HG03060 (cell line): ENCODE data around the gene STK4.

Experiments used
- ATAC-seq: cut with Tn5 transposase; IDR thresholded peaks from one replicate; pipeline ENCODE4 v1.9.1; 2021; ENCODE audit warnings: low read depth, moderate number of reproducible peaks; ENCODE audit not compliant: unreplicated experiment

The STK4 gene

DNA sequence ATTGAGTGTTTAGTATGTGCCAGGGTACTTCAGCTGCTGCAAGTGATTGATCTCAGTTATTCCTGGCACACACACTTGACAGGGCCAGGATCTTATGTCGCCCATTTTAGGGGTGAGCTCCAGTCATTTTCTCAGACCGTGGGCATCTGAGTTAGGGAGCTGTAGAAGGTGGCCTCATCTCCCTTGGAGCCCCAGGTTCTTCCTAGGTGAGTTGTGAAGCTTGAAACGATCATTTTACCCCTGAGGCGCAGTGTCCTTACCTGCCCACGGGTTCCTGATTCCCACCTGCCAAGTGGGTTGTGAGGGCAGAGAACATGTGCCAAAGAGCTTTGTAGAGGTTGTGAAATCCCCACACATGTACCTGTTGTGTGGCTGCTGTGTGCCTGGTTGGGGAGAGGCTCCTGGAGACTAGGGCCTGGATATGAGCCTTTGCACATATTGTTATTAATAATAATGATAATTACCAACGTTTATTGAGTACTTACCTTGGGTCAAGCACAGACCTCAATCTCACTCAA, 135.1 kb downstream of the STK4 start:
- ATAC-seq, result no peak

- no peak for ATAC-seq
These were observed 136.8 kb downstream of the STK4 start for GRCh38 chr20:45103072-45103471.

GRCh38 chr20:45104786-45105185, 138.5 kb downstream of the STK4 start:
- no peak for ATAC-seq

DNA sequence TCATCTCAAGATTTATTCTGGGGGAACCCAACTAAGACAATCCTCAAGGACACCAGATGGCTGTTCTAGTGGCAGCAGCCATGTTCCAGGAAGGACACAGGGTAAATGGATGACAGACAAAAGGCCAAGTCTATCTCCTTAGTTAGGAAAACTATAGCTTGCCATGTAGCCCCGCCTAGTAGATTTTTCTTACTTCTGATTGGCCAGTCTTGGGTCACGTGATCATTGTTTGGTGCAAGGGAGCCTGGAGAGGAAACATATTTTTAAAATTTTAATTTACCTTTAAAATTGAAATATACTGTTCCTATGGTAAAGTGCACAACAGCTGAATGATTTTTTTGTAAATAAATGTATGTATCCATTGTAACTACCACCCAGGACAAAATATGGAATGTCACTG, 139.0 kb downstream of the STK4 start:
- ATAC-seq, result no peak

DNA sequence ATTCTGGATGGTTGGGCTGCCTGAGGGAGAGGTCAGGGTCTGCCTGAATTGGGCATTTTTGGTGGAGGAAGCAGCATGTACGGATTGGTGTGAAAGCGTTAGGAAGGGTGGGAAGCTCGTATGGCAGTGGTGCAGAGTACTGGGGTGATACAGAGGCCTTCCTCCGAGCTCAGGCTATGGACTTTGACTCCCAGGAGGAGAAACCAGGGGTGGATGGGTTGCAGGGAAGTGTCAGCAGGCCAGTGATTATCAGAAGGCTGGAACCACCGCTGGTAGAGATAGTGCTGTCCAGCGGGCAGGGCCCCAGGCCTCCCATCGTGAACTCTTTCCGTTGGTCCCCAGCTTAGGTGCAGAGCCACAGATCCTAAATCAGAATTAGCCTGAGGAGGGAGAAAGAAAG, 143.3 kb downstream of the STK4 start:
- ATAC-seq, result no peak

DNA sequence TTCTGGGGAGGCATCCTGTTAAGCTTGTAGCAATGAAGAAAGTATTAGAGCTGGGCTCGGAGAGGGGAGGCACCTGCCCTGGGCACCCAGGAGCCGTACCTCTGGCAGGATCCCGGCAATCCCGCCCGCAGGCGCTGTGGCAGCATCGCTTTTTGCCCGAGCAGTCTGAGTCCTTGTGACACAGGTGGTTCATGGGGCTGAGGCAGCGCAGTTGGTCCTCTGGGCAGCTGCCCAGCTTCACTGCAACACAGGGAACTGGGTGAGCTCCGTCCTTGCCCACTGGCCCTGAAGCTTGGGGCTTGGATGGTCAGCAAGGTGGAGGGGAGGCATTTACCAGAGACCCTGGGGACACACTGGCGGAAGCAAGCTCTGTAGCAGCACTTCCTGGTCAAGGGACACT, 144.0 kb downstream of the STK4 start:
- ATAC-seq, result no peak

- no peak for ATAC-seq
These were observed 145.0 kb downstream of the STK4 start for GRCh38 chr20:45111285-45111684.

GRCh38 chr20:45111799-45112471, 145.6 kb downstream of the STK4 start:
- no peak for ATAC-seq

DNA sequence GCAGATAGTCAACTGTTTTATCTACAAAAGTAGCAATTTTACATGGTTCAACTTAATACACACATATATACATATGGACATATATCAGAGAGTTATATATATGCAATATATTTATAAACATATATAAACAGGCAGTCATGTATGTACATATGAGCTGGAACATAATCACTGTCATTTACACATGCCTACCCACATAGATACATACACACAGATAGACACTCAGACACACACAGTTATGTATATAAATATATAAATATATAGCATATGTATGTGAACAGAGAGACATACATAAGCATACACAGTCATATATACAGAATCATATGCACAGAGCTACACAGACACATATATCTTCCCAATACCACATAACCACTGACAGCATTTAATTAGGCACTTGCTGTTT, 146.4 kb downstream of the STK4 start:
- ATAC-seq, result no peak

- ATAC-seq, result no peak
These were observed 147.6 kb downstream of the STK4 start for GRCh38 chr20:45113865-45114264.

DNA sequence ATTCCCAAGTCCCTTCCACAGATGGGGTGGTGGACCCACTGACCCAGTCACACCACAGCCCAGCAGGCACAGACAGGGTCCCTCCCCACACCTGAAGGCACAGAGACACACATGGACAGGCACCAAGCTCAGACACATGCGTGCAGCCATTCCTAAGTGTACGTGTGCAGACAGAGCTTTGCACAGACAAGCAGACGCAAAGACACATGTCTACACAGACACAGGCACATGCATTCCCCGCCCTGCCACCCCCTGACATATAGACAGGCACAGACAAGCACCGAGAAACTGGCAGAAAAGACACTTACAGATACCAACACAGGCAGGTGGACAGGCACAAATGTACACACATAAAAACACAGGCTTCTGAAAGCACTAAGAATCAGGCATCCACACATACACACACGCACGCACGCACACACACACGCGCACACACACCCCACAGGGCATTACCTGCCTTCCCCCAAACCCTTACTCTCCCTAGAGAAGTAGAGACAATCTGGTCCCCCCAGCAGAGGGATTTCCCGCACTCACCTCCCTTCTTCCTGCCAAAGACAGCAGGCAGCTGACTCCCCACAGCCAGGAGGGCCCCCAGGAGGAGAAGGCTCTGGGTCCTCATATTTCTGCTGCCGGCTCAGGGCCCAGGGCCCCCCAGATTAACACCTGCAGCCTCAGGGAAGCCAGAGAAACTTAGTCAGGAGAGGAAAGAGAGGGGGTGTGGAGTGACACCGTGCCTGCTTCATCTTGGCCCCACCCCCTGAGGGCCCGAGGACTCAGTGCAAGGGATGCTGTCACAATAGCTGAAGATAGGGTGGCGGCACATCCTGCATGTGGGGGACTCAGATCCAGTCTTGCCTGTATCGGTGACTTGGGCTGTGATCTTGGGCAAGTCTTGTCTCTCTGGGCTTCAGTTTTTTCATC, 148.4 kb downstream of the STK4 start, which contains the start of gene WFDC5:
WFDC5 (minus strand) TSS at position 710 of the 921 bp plus-strand sequence; CDS start at position 619, 91 bp downstream.
- ATAC-seq, result no peak

GRCh38 chr20:45115386-45115774, 149.1 kb downstream of the STK4 start:
- ATAC-seq, result no peak

GRCh38 chr20:45115829-45116228, 149.5 kb downstream of the STK4 start:
- no peak for ATAC-seq

DNA sequence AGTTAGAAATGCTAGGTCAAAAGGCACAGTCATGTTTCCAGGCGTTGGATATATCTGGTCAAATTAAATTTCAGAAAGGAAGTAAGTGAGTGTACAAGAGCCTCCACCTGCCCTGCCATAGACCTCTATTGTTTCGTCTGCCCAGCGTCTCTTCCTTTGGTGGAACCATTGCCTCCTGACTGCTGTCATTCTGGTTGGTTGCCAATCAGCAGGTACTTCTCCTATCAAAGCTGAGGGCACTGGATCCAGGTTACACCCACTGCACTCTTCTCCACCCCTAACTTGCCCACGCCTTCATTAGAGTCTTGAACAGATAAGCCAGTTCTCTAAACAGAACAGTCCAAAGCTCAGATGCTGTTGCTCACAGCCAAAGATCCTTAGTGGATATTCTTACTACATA, 151.3 kb downstream of the STK4 start:
- ATAC-seq, result no peak

DNA sequence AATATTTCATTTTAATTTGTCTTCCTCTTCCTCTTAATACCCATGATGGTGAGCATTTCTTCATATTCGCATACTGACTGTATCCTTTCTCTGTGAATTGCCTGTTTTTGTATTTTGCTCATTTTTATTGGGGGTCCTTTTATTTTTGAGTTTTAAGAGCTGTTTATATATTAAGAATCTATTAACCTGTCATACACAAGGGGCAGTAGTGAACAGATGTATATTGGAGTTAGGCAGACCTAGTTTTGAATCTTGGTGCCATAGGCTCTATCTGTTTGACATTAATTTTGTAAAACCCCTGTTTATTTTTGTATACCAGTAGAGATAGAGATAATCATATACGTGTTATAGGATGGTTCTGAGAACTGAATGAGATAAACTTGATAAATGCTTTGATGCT, 151.7 kb downstream of the STK4 start:
- ATAC-seq, result no peak

GRCh38 chr20:45119556-45120266, 153.4 kb downstream of the STK4 start:
- no peak for ATAC-seq

DNA sequence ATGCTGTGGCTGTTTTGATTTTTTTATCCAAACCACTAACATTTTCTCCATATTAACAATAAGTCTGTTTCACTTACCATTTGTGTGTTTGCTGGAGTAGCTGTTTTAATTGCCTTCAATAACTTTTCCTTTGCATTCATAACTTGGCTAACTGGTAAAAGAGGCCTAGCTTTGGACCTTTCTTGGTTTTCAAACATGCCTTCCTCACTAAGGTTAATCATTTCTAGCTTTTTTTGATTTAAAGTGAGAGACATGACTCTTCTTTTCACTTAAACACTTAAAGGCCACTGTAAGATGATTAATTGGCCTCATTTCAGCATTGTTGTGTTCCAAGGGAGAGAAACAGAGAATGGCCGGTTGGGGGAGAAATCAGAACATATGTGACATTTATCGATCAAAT, 155.1 kb downstream of the STK4 start:
- no peak for ATAC-seq

DNA sequence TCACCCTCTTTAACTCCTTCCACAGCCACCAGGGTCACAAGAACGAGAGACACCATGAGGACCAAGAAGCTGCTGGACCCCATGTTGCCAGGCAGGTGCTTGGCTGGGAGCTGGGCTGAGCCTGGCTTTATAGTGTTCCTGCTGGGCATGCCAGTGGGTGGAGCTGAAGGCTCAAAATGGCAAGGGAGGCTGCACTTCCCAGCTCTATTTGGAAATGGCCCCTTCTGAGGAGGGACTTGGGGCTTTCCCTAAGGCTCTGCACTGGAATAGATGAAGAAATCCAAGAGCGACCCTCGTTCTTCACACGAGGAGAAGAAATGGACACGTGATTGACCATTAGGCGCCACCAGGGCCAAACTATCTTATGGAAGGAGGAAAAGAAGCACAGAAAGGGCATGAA, 158.1 kb downstream of the STK4 start, which contains the start of gene WFDC12:
WFDC12 (minus strand) TSS at position 101 of the 400 bp plus-strand sequence; CDS start at position 83, 18 bp downstream.
- no peak for ATAC-seq

DNA sequence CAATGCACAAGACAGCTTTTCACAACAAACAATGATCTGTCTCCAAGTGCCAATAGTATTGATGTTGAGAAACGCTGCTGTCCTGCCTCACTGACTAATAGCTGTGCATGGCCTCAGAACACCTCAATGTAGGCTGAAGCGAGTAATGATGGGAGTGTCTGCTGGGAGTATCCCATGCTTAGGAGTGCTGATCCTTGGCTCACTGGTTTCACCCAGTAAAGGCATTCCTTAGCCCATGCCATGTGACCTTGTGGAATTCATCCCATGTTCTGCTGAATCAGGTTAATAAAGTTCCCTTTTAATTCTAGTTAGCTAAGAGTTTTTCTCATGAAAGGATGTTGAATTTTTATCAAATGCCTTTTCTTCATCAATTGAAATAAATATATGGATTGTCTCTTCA, 161.8 kb downstream of the STK4 start:
- ATAC-seq, result no peak
